SU-DHL-6 (cell line): ENCODE results near the gene RHOJ.

Experiments used
- EZH2phosphoT487 ChIP-seq: fragments of 200-600 bp; sonication (generic), shearing (Covaris generic); conservative IDR thresholded peaks from 2 replicates; pipeline ENCODE4 v1.6.1; 2018; ENCODE audit warnings: mild to moderate bottlenecking, antibody characterized with exemption, low read length, moderate library complexity, mixed read lengths
- TF ChIP-seq, protein P1 (sequence below): fragments of 200-600 bp; sonication (generic); IDR thresholded peaks from one replicate; pipeline ENCODE4 v1.5.1; 2017; ENCODE audit warnings: antibody characterized with exemption, mild to moderate bottlenecking, low read length, moderate library complexity; ENCODE audit not compliant: insufficient read depth, poor library complexity, severe bottlenecking

DNA sequence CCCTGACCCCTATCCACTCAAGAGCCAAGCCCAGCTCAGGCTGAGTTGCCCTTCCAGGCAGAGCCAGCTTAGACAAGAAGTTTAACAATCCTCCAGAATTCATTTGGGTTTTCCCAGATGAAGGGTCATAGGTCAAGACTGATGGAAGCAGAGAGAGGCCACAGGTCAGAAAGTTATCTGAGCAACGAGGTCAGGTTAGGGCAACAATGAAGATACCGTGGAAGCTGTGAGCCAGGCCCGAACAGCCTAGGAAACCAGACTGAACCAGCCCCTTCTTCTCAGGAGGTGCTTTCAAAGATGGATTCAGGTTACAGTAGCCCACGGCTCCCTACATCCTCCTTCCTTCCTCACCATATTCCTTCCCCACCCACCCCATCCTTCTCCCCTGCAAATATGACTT, 53.1 kb downstream of the RHOJ start:
- no peak for TF ChIP-seq EZH2phosphoT487
- TF ChIP-seq, protein P1, sequence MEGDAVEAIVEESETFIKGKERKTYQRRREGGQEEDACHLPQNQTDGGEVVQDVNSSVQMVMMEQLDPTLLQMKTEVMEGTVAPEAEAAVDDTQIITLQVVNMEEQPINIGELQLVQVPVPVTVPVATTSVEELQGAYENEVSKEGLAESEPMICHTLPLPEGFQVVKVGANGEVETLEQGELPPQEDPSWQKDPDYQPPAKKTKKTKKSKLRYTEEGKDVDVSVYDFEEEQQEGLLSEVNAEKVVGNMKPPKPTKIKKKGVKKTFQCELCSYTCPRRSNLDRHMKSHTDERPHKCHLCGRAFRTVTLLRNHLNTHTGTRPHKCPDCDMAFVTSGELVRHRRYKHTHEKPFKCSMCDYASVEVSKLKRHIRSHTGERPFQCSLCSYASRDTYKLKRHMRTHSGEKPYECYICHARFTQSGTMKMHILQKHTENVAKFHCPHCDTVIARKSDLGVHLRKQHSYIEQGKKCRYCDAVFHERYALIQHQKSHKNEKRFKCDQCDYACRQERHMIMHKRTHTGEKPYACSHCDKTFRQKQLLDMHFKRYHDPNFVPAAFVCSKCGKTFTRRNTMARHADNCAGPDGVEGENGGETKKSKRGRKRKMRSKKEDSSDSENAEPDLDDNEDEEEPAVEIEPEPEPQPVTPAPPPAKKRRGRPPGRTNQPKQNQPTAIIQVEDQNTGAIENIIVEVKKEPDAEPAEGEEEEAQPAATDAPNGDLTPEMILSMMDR, result no peak
